Mesendoderm (in vitro differentiated cells): ENCODE results near the gene CDSN.

ENCODE experiments used
- DNase-seq: peaks from one replicate; pipeline ENCODE4 v3.0.0; 2013
- H2AK5ac ChIP-seq: 2 replicates; pipeline ENCODE4 v1.6.1; 2013; ENCODE audit warnings: low read length, inconsistent platforms
- H2BK120ac ChIP-seq: 2 replicates; pipeline ENCODE4 v1.6.1; 2013; ENCODE audit warnings: low read depth, mild to moderate bottlenecking, low read length, moderate library complexity, mixed read lengths
- H2BK15ac ChIP-seq: replicated peaks from 2 replicates; pipeline ENCODE4 v1.6.1; 2013; ENCODE audit warnings: low read depth, mild to moderate bottlenecking, moderate library complexity
- H2BK5ac ChIP-seq: 2 replicates; pipeline ENCODE4 v1.6.1; 2013; ENCODE audit warnings: low read length, inconsistent platforms
- H3K18ac ChIP-seq: 2 replicates; pipeline ENCODE4 v1.6.1; 2013; ENCODE audit warnings: mild to moderate bottlenecking, low read length, mixed read lengths
- H3K23ac ChIP-seq: one replicate; pipeline ENCODE4 v1.6.1; 2013; ENCODE audit warnings: low read length
- H3K27ac ChIP-seq: 2 replicates; pipeline ENCODE4 v1.5.1; 2013; ENCODE audit warnings: low read depth, mild to moderate bottlenecking, inconsistent platforms, low read length, moderate library complexity
- H3K27me3 ChIP-seq: 2 replicates; pipeline ENCODE4 v1.6.1; 2013; ENCODE audit warnings: low read length, control low read depth, mild to moderate bottlenecking, inconsistent platforms; ENCODE audit not compliant: insufficient read depth, poor library complexity
- H3K36me3 ChIP-seq: 2 replicates; pipeline ENCODE4 v1.6.1; 2013; ENCODE audit warnings: low read length, inconsistent platforms; ENCODE audit not compliant: control insufficient read depth, insufficient read depth
- H3K4ac ChIP-seq: one replicate; pipeline ENCODE4 v1.6.1; 2013; ENCODE audit warnings: low read depth, mild to moderate bottlenecking, low read length, moderate library complexity
- H3K4me1 ChIP-seq: 2 replicates; pipeline ENCODE4 v1.6.1; 2013; ENCODE audit warnings: low read depth, low read length, inconsistent platforms; ENCODE audit not compliant: control insufficient read depth
- H3K4me2 ChIP-seq: 2 replicates; pipeline ENCODE4 v1.6.1; 2013; ENCODE audit warnings: low read length
- H3K4me3 ChIP-seq: 2 replicates; pipeline ENCODE4 v1.5.1; 2013; ENCODE audit warnings: mild to moderate bottlenecking, low read length
- H3K56ac ChIP-seq: one replicate; pipeline ENCODE4 v1.6.1; 2013; ENCODE audit warnings: low read length
- H3K79me1 ChIP-seq: 2 replicates; pipeline ENCODE4 v1.6.1; 2013; ENCODE audit warnings: low read length, inconsistent platforms
- H3K79me2 ChIP-seq: 2 replicates; pipeline ENCODE4 v1.6.1; 2013; ENCODE audit warnings: mild to moderate bottlenecking, low read length; ENCODE audit not compliant: control insufficient read depth, insufficient read depth
- H3K9ac ChIP-seq: 2 replicates; pipeline ENCODE4 v1.6.1; 2013; ENCODE audit warnings: low read length, inconsistent platforms
- H4K5ac ChIP-seq: one replicate; pipeline ENCODE4 v1.6.1; 2013; ENCODE audit warnings: low read length
- H4K8ac ChIP-seq: one replicate; pipeline ENCODE4 v1.6.1; 2013; ENCODE audit warnings: low read depth, mild to moderate bottlenecking, control low read depth, low read length, moderate library complexity
- WGBS: extraction: QIAGEN DNeasy Blood & Tissue Kit; methylation state at CpG from one replicate; pipeline ENCODE4 v1.1.7; 2013; ENCODE audit warnings: low lambda C conversion rate, missing lambda C conversion rate; ENCODE audit not compliant: insufficient coverage; ENCODE audit errors: extremely low coverage; 5-methylcytosine and 5-hydroxymethylcytosine counted together

Gene CDSN

GRCh38 chr6:31090275-31090972 is 29.8 kb downstream of the CDSN start:
- Histone ChIP-seq H2AK5ac (no peak overlapping the region), H3K79me2 (no peaks in the 10 kb centered on the region), H3K27ac (no peak overlapping the region), H4K8ac (no peak overlapping the region), H3K4me3 (no peak overlapping the region), H3K27me3 (no peaks in the 10 kb centered on the region), H3K23ac (no peak overlapping the region), H2BK120ac (no peak overlapping the region), H4K5ac (no peak overlapping the region), H3K4me2 (no peak overlapping the region), H2BK15ac (no peak overlapping the region), H3K4ac (no peak overlapping the region), H3K18ac (no peak overlapping the region), H3K79me1 (no peaks in the 10 kb centered on the region), H2BK5ac (no peak overlapping the region), H3K56ac (no peak overlapping the region), H3K9ac (no peak overlapping the region), H3K36me3 (no peaks in the 10 kb centered on the region), H3K4me1 (no peaks in the 10 kb centered on the region)
- DNase-seq, result no peak
- no CpG with 5 or more reads among the region's 3 CpGs for WGBS

GRCh38 chr6:31087494-31088089 is 32.7 kb downstream of the CDSN start:
- Histone ChIP-seq H2BK120ac (no peak overlapping the region), H3K27me3 (no peaks in the 10 kb centered on the region), H3K18ac (no peak overlapping the region), H3K23ac (no peak overlapping the region), H3K56ac (no peak overlapping the region), H3K4me2 (no peak overlapping the region), H3K36me3 (no peaks in the 10 kb centered on the region), H2BK15ac (no peak overlapping the region), H3K9ac (no peak overlapping the region), H3K79me1 (no peaks in the 10 kb centered on the region), H4K5ac (no peak overlapping the region), H2BK5ac (no peak overlapping the region), H3K4ac (no peak overlapping the region), H3K4me1 (no peaks in the 10 kb centered on the region), H3K79me2 (no peaks in the 10 kb centered on the region), H3K4me3 (no peak overlapping the region), H2AK5ac (no peak overlapping the region), H4K8ac (no peak overlapping the region), H3K27ac (no peak overlapping the region)
- peak; percentile 85 for DNase-seq
- no CpG with 5 or more reads among the region's 14 CpGs for WGBS

DNA sequence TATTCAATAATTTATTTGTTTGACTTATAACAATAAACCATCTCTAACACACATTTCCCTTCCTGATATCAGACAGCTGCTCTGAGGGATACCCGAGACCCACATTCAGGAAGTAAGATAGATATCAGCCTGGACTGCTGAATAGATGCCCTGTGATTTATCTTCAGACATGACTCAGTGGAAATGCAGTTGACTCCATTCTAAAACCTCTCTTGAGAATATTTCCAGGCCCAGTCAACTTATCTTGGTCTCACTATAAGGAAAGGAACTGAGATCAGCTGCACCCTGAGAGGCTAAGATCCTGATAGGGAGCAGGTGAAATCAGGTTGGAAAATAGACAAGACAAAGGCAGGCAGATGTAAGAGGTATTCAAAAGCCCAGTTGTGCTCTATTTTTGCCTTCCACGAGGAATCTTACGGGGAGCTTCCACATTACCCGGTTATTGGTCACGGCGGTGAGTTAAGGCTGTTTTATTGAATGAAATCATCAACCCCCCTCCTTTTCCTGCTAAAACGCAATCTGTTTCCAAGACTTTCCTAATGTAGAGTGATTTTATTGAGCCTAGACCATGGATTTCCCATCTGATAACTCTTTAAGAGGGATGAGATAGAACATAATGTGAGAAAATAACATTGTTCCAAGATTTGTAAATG is 33.3 kb downstream of the CDSN start:
- H3K4ac ChIP-seq, result no peak overlapping the region
- no peak overlapping the region for H3K4me3 ChIP-seq
- H3K79me1 ChIP-seq, result no peaks in the 10 kb centered on the region
- H4K5ac ChIP-seq, result no peak overlapping the region
- H2AK5ac ChIP-seq, result no peak overlapping the region
- no peaks in the 10 kb centered on the region for H3K36me3 ChIP-seq
- DNase-seq, result peak; percentile 38
- no peak overlapping the region for H3K23ac ChIP-seq
- H4K8ac ChIP-seq, result no peak overlapping the region
- H2BK120ac ChIP-seq, result no peak overlapping the region
- no peaks in the 10 kb centered on the region for H3K27me3 ChIP-seq
- H3K9ac ChIP-seq, result no peak overlapping the region
- H3K4me1 ChIP-seq, result no peaks in the 10 kb centered on the region
- no CpG with 5 or more reads among the region's 7 CpGs for WGBS
- H3K18ac ChIP-seq, result no peak overlapping the region
- no peak overlapping the region for H3K4me2 ChIP-seq
- no peak overlapping the region for H3K27ac ChIP-seq
- no peaks in the 10 kb centered on the region for H3K79me2 ChIP-seq
- no peak overlapping the region for H3K56ac ChIP-seq
- H2BK5ac ChIP-seq, result no peak overlapping the region
- H2BK15ac ChIP-seq, result no peak overlapping the region

DNA sequence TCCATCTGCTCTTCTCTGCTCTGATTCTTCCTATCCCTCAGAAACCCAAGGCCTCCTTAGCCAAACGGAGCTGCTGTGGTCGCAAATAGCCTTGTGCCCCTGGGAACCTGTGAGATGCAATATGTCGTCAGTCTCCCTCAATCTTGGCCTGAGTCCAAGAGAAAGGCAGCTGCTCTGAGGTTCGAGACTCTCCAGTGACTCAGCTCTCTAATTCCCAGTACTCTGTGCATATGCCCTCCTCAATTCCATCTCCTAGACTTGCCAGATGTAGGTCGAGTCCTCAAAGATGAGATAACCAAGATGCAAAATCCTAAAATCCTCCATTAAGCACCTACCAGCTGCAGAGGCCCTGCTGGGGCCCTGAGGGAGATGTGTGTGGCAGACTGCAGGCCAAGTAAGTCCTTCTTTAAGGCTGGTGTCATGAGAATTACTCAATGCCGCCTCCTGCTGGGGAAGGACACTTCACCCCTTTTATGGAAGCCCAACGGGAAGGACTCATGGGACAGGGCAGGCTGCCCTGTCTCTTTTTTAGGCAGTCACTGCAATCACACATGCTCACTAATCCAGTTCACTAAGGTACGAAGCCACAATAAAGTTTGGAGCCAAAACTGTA is 36.4 kb downstream of the CDSN start:
- WGBS, result no CpG with 5 or more reads among the region's 8 CpGs
- peak; percentile 86 for DNase-seq
- Histone ChIP-seq H2BK15ac (no peak overlapping the region), H3K27me3 (no peaks in the 10 kb centered on the region), H4K5ac (no peak overlapping the region), H3K4ac (no peak overlapping the region), H3K4me3 (no peak overlapping the region), H3K36me3 (no peaks in the 10 kb centered on the region), H3K27ac (no peak overlapping the region), H2BK120ac (no peak overlapping the region), H3K4me2 (no peak overlapping the region), H2AK5ac (no peak overlapping the region), H3K4me1 (no peaks in the 10 kb centered on the region), H3K79me2 (no peaks in the 10 kb centered on the region), H4K8ac (no peak overlapping the region), H3K79me1 (no peaks in the 10 kb centered on the region), H3K56ac (no peak overlapping the region), H3K9ac (no peak overlapping the region), H3K23ac (no peak overlapping the region), H3K18ac (no peak overlapping the region), H2BK5ac (no peak overlapping the region)

- Histone ChIP-seq H3K9ac (no peak overlapping the region), H4K8ac (no peak overlapping the region)
- no CpG with 5 or more reads among the region's 6 CpGs for WGBS
Observed at GRCh38 chr6:31081872-31082271, 38.4 kb downstream of the CDSN start.

More at GRCh38 chr6:31081872-31082271, 38.4 kb downstream of the CDSN start:
- Histone ChIP-seq H2BK5ac (no peak overlapping the region), H3K27me3 (no peaks in the 10 kb centered on the region), H3K4ac (no peak overlapping the region), H3K79me2 (no peaks in the 10 kb centered on the region), H3K27ac (no peak overlapping the region), H3K23ac (no peak overlapping the region), H2BK15ac (no peak overlapping the region), H4K5ac (no peak overlapping the region), H2AK5ac (no peak overlapping the region), H3K79me1 (no peaks in the 10 kb centered on the region), H3K4me2 (no peak overlapping the region), H3K4me1 (no peaks in the 10 kb centered on the region), H3K56ac (no peak overlapping the region), H3K4me3 (no peak overlapping the region), H3K18ac (no peak overlapping the region), H3K36me3 (no peaks in the 10 kb centered on the region), H2BK120ac (no peak overlapping the region)
- DNase-seq, result no peak
